Natural killer cell (primary cell): ENCODE data around the gene GRIN2A. TPM values are rescaled to one million over a fixed set of nuclear protein-coding genes. Genes with fewer than 3 reads are reported as not detected.

ENCODE experiments used
- ATAC-seq, 3 donors: fragments of 150-1000 bp in 2 of 3; fragments of 200-7000 bp in 1 of 3; cut with Tn5 transposase; 1 replicate in 1 of 3; 2 replicates in 2 of 3; pipeline ENCODE4 v1.10.0; 2021; ENCODE audit warnings: mild to moderate bottlenecking in 2 of 3, moderate library complexity in 2 of 3
- DNase-seq, 2 donors: peaks; one replicate each; pipeline versions ENCODE4 v3.0.0 to v3.0.0-alpha.2; 2013 to 2021; ENCODE audit warnings: mixed read lengths in 1 of 2
- H3K27ac ChIP-seq: one replicate; pipeline ENCODE4 v1.5.1; 2013; ENCODE audit warnings: mild to moderate bottlenecking, low read length
- H3K27me3 ChIP-seq: one replicate; pipeline ENCODE4 v1.6.1; 2013; ENCODE audit warnings: low read length; ENCODE audit not compliant: control insufficient read depth, insufficient read depth
- H3K36me3 ChIP-seq: one replicate; pipeline ENCODE4 v1.6.1; 2013; ENCODE audit warnings: low read length; ENCODE audit not compliant: control insufficient read depth, insufficient read depth
- H3K4me1 ChIP-seq: one replicate; pipeline ENCODE4 v1.6.1; 2013; ENCODE audit warnings: low read length; ENCODE audit not compliant: control insufficient read depth, insufficient read depth
- H3K4me3 ChIP-seq: one replicate; pipeline ENCODE4 v1.5.1; 2013; ENCODE audit warnings: low read length
- H3K9me3 ChIP-seq: one replicate; pipeline ENCODE4 v1.6.1; 2013; ENCODE audit warnings: low read length; ENCODE audit not compliant: control insufficient read depth, insufficient read depth
- H3K27ac Mint-ChIP-seq, 2 donors: one replicate each; pipeline ENCODE4 v1.8.0; 2022; ENCODE audit warnings: mild to moderate bottlenecking in 2 of 2, mixed read lengths in 2 of 2, moderate library complexity in 1 of 2
- H3K27me3 Mint-ChIP-seq, 2 donors: one replicate each; pipeline ENCODE4 v1.8.0; 2022; ENCODE audit warnings: low read depth in 2 of 2, mixed read lengths in 2 of 2
- H3K36me3 Mint-ChIP-seq: one replicate; pipeline ENCODE4 v1.8.0; 2022; ENCODE audit warnings: mixed read lengths
- H3K4me1 Mint-ChIP-seq, 2 donors: one replicate each; pipeline ENCODE4 v1.8.0; 2022; ENCODE audit warnings: mixed read lengths in 2 of 2
- H3K4me3 Mint-ChIP-seq: one replicate; pipeline ENCODE4 v1.8.0; 2022; ENCODE audit warnings: mild to moderate bottlenecking, moderate library complexity, mixed read lengths
- H3K9me3 Mint-ChIP-seq, 2 donors: one replicate each; pipeline ENCODE4 v1.8.0; 2022; ENCODE audit warnings: mixed read lengths in 2 of 2
- WGBS: methylation state at CpG from one replicate; pipeline ENCODE4 v1.1.7; 2013; ENCODE audit warnings: missing lambda C conversion rate; ENCODE audit not compliant: insufficient coverage; 5-methylcytosine and 5-hydroxymethylcytosine counted together
- intact Hi-C: fragments of 100-400 bp; cut with micrococcal nuclease; formaldehyde crosslinking; loops from one replicate; pipeline ENCODE4 v1.14.2; 2022
- total RNA-seq, 4 donors: library from RNA; stranded (reverse); fragments of 120-200 nt in 1 of 4; gene quantifications; one replicate each; pipeline versions ENCODE4 v1.2.3 to v1.2.4, GENCODE V29; 2013 to 2022
- TF ChIP-seq, protein P1 (sequence below): fragments of 200-600 bp; IDR thresholded peaks from one replicate; pipeline ENCODE4 v1.8.0; 2022; ENCODE audit warnings: antibody characterized with exemption

The GRIN2A gene
- total RNA-seq, 3 donors from 2014 or later (not counting 1 experiment from before 2014, with no cell fraction given): not detected

DNA sequence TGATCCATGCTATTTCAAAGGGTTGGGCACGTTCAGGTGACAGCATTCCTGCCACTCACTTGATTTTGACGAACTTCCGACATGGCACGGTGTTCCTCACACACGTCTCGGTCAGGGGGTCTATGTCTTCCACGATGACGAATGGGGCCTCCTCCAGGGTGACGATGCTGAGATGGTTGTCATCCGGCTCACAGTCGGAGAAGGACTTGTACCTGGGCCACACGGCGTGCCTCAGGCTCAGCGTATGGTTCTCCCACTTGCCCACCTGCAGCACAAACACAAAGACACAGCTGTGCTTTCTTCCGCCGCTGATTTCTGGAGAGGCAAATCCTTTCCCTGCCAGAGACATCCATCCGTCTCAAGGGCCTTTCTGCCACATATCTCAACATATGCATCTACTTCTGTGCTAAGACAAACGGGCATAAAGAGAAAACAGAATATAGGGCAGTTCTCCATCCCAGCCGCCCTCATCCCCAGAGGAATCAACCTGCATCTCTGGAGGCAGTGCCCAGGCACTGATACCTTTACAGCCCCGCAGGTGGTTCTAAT, 332.5 kb downstream of the GRIN2A start:
- Histone ChIP-seq H3K36me3 (no peaks in the 10 kb centered on the region), H3K27ac (no peak overlapping the region), H3K4me3 (no peak overlapping the region), H3K27me3 (no peaks in the 10 kb centered on the region), H3K4me1 (no peaks in the 10 kb centered on the region), H3K9me3 (no peaks in the 10 kb centered on the region)
- no peaks in the 10 kb centered on the region for H3K27me3 Mint-ChIP-seq
- no peak overlapping the region for H3K27ac Mint-ChIP-seq
- WGBS: 88% methylated on average over 20 of the region's 20 CpGs
- DNase-seq (no peak), ATAC-seq (no peak)
- intact Hi-C loops: no loop called here
- H3K9me3 Mint-ChIP-seq: peaks cover 0 to 5% of the 10 kb centered on the region in 2 donors
- TF ChIP-seq, protein P1, sequence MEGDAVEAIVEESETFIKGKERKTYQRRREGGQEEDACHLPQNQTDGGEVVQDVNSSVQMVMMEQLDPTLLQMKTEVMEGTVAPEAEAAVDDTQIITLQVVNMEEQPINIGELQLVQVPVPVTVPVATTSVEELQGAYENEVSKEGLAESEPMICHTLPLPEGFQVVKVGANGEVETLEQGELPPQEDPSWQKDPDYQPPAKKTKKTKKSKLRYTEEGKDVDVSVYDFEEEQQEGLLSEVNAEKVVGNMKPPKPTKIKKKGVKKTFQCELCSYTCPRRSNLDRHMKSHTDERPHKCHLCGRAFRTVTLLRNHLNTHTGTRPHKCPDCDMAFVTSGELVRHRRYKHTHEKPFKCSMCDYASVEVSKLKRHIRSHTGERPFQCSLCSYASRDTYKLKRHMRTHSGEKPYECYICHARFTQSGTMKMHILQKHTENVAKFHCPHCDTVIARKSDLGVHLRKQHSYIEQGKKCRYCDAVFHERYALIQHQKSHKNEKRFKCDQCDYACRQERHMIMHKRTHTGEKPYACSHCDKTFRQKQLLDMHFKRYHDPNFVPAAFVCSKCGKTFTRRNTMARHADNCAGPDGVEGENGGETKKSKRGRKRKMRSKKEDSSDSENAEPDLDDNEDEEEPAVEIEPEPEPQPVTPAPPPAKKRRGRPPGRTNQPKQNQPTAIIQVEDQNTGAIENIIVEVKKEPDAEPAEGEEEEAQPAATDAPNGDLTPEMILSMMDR: no peak
- no peaks in the 10 kb centered on the region for H3K36me3 Mint-ChIP-seq
- H3K4me1 Mint-ChIP-seq: no peaks in the 10 kb centered on the region
- no peak overlapping the region for H3K4me3 Mint-ChIP-seq

DNA sequence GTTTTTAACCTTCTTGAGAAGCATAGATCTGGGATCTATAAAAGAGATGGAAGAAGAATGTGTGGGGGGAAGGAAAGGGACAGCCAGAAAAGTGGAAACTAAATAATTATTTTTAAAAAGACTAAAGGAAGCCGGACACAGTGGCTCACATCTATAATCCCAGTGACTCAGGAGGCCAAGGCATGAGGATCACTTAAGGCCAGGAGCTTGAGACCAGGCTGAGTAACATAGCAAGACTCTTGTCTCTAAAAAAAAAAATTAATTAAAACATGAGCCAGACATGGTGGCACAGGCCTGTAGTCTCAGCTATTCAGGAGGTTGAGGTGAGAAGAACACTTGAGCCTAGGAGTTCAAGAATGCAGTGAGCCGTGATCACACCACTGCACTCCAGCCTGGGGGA, 335.1 kb downstream of the GRIN2A start:
- no peaks in the 10 kb centered on the region for H3K27me3 ChIP-seq
- H3K36me3 Mint-ChIP-seq: no peaks in the 10 kb centered on the region
- H3K9me3 ChIP-seq: no peaks in the 10 kb centered on the region
- ATAC-seq (no peak), DNase-seq (no peak)
- intact Hi-C loops: no loop called here
- no peak overlapping the region for H3K4me3 ChIP-seq
- TF ChIP-seq, protein P1: no peak
- no peaks in the 10 kb centered on the region for H3K4me1 ChIP-seq
- H3K9me3 Mint-ChIP-seq: peaks cover 3 to 5% of the 10 kb centered on the region in 2 donors
- no peaks in the 10 kb centered on the region for H3K36me3 ChIP-seq
- no peak overlapping the region for H3K27ac Mint-ChIP-seq
- no peak overlapping the region for H3K4me3 Mint-ChIP-seq
- H3K27ac ChIP-seq: no peak overlapping the region
- WGBS: 85% methylated on average over 1 of the region's 2 CpGs
- H3K27me3 Mint-ChIP-seq: no peaks in the 10 kb centered on the region
- H3K4me1 Mint-ChIP-seq: no peaks in the 10 kb centered on the region

DNA sequence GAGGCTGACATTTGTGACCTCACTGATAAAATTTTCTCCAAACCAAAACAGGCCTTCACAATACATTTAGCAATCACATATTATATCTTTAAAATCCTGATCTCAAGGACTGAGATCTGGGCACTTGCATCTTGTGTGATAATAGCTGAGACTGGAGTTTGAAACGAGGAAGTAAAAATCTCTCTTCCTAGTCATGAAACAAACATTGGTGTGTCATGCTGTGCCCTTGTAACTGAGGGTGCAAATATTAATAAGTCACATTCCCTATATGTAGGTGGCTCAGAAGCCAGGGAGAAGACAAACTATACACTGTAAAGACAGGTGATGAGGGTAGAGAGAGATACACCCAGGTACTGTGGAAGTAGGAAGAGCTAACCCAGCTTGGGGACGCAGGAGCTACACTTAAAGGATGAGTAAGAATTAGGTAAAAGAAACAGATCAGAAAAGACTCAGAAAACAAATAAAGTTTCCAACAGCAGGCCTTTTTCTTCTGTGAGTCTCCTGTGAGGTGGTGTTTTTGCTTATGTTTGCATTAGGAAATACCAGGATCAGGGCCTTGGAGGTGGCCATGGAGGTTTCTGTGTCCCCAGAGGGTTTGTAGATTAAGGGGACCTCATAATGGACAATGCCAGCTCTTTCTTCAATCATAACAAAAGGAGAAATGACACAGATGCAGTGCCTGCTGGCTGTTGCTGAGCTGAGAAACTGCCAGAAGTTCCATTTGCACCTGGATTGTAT, 335.7 kb downstream of the GRIN2A start:
- ATAC-seq (no peak), DNase-seq (no peak)
- Histone ChIP-seq H3K27ac (no peak overlapping the region), H3K9me3 (no peaks in the 10 kb centered on the region), H3K27me3 (no peaks in the 10 kb centered on the region), H3K36me3 (no peaks in the 10 kb centered on the region), H3K4me1 (no peaks in the 10 kb centered on the region), H3K4me3 (no peak overlapping the region)
- H3K36me3 Mint-ChIP-seq: no peaks in the 10 kb centered on the region
- H3K9me3 Mint-ChIP-seq: peaks cover 3 to 5% of the 10 kb centered on the region in 2 donors
- intact Hi-C loops: no loop called here
- WGBS: 100% methylated on average over 1 of the region's 2 CpGs
- no peak overlapping the region for H3K4me3 Mint-ChIP-seq
- H3K27me3 Mint-ChIP-seq: no peaks in the 10 kb centered on the region
- TF ChIP-seq, protein P1: no peak
- H3K27ac Mint-ChIP-seq: no peak overlapping the region
- no peaks in the 10 kb centered on the region for H3K4me1 Mint-ChIP-seq
